ENCODE measurements around the gene PPP4R3B. TPM values are rescaled to one million over a fixed set of nuclear protein-coding genes. Genes with fewer than 3 reads are reported as not detected.

PPP4R3B gene
- total and polyA plus RNA-seq, 2 of the 13 experiments (the other 11 are each of a cell fraction or from before 2014, with no cell fraction given) = 24.2 to 53.0 TPM

GRCh38 chr2:55617175-55618024, at the start of gene PPP4R3B (continued):
- TF ChIP-seq ZNF333 (CRISPR knock-in tag; IDR thresholded peaks at IDR 0.05; ENCODE audit: borderline replicate concordance) (peak; percentile 26; the same call in 1 of the 2 replicates), ZNF337 (CRISPR knock-in tag; IDR thresholded peaks at IDR 0.05; ENCODE audit: borderline replicate concordance, low read depth) (peak; percentile 75; the same call in 1 of the 2 replicates), NONO (IDR thresholded peaks at IDR 0.05) (no peak), NONO (CRISPR knock-in tag; conservative IDR thresholded peaks at IDR 0.05) (peak; percentile 100), ISX (CRISPR knock-in tag; conservative IDR thresholded peaks at IDR 0.05) (no peak; the same call in 1 of the 2 replicates), TRAFD1 (CRISPR knock-in tag; IDR thresholded peaks at IDR 0.05; ENCODE audit: borderline replicate concordance) (no peak; the same call in none of the 2 replicates), ZNF776 (CRISPR knock-in tag; IDR thresholded peaks at IDR 0.05) (peak; percentile 85), BORCS8-MEF2B (CRISPR knock-in tag; IDR thresholded peaks at IDR 0.05) (peak; percentile 86), DBP (CRISPR knock-in tag; IDR thresholded peaks at IDR 0.05; ENCODE audit: not compliant biosample characterization) (peak; percentile 51), IKZF1 (IDR thresholded peaks at IDR 0.05) (no peak), ZKSCAN8 (CRISPR knock-in tag; IDR thresholded peaks at IDR 0.05; ENCODE audit: borderline replicate concordance) (peak; percentile 88; the same call in 1 of the 2 replicates), ZNF772 (CRISPR knock-in tag; IDR thresholded peaks at IDR 0.05) (peak; percentile 100), GMEB2 (CRISPR knock-in tag; IDR thresholded peaks at IDR 0.05; ENCODE audit: low read depth) (peak; percentile 71; the same call in 1 of the 2 replicates), ADNP (CRISPR knock-in tag; IDR thresholded peaks at IDR 0.05) (no peak), ZNF83 (CRISPR knock-in tag; IDR thresholded peaks at IDR 0.05; ENCODE audit: borderline replicate concordance) (peak; percentile 88), ZNF724P (CRISPR knock-in tag; IDR thresholded peaks at IDR 0.05; ENCODE audit: borderline replicate concordance) (peak; percentile 95), ZSCAN30 (CRISPR knock-in tag; IDR thresholded peaks at IDR 0.05) (no peak), ZNF430 (CRISPR knock-in tag; IDR thresholded peaks at IDR 0.05) (peak; percentile 97), ZNF205 (CRISPR knock-in tag; IDR thresholded peaks at IDR 0.05) (peak; percentile 93), THYN1 (CRISPR knock-in tag; IDR thresholded peaks at IDR 0.05; ENCODE audit: borderline replicate concordance, low read depth) (no peak), ZSCAN25 (CRISPR knock-in tag; IDR thresholded peaks at IDR 0.05) (0 out of 2 replicates have a peak, but pooled peaks have one; percentile 26), ZNF138 (CRISPR knock-in tag; IDR thresholded peaks at IDR 0.05; ENCODE audit: low read depth) (peak; percentile 94; the same call in 1 of the 2 replicates), NR3C1 (CRISPR knock-in tag; IDR thresholded peaks at IDR 0.05) (no peak), ELF3 (CRISPR knock-in tag; IDR thresholded peaks at IDR 0.05) (peak; percentile 100), TEAD2 (CRISPR knock-in tag; IDR thresholded peaks at IDR 0.05) (no peak), PHF21A (CRISPR knock-in tag; IDR thresholded peaks at IDR 0.05) (peak; percentile 94), ZNF24 (IDR thresholded peaks at IDR 0.05) (no peak; the same call in 1 of the 2 replicates), ATAD3A (CRISPR knock-in tag; IDR thresholded peaks at IDR 0.05) (peak; percentile 61; the same call in 1 of the 2 replicates)
